GM12864 (cell line): Measurements from ENCODE around the gene S1PR5.

Experiments
- DNase-seq: peaks from one replicate; pipeline ENCODE4 v3.0.0-alpha.2; 2011; ENCODE audit warnings: low read depth
- H3K4me3 ChIP-seq: 2 replicates; pipeline ENCODE4 v1.5.1; 2011; ENCODE audit warnings: mild to moderate bottlenecking, low read depth, low read length, control low read depth
- CTCF ChIP-seq: IDR thresholded peaks from 2 replicates; pipeline ENCODE4 v1.5.1; 2011; ENCODE audit warnings: low read depth, mild to moderate bottlenecking, moderate library complexity, low read length, control low read depth, inconsistent platforms; ENCODE audit errors: missing control alignments

Gene S1PR5

GRCh38 chr19:10468133-10468532, 49.1 kb downstream of the S1PR5 start:
- TF ChIP-seq CTCF, result no peak
- no peak for DNase-seq
- no peak overlapping the region for H3K4me3 ChIP-seq

- TF ChIP-seq CTCF, result no peak
- no peak for DNase-seq
- no peak overlapping the region for H3K4me3 ChIP-seq
Observed at GRCh38 chr19:10467104-10467706, 50.0 kb downstream of the S1PR5 start.

GRCh38 chr19:10464456-10464855, 52.8 kb downstream of the S1PR5 start:
- no peak for DNase-seq
- no peak for TF ChIP-seq CTCF
- H3K4me3 ChIP-seq, result no peak overlapping the region
